Endometrium (tissue), 2 donors: ENCODE results near the gene RAG2.
"Not testable (repeated sequence)": the region's sequence is repeated elsewhere in the genome, so short reads cannot be mapped to it uniquely, and the experiment has no call there.

ENCODE experiments used
- FAIRE-seq: peaks from 2 replicates; lab custom pipeline; 2012; peaks lifted over from hg19 to GRCh38; lab: Jason Lieb, UNC
- donor health status: control.
- donor health status: control.

Gene RAG2

GRCh38 chr11:36600180-36600579, 2.1 kb upstream of the RAG2 start:
- FAIRE-seq = no peak

- no peak for FAIRE-seq
Observed at GRCh38 chr11:36596880-36597279, 1.2 kb downstream of the RAG2 start.

GRCh38 chr11:36594316-36594989, 3.6 kb downstream of the RAG2 start, which contains the start of gene IFTAP:
Gene IFTAP (plus strand): TSS chr11:36594502. CDS start chr11:36610104, 15,602 bp downstream.
- peak; percentile 97 for FAIRE-seq

GRCh38 chr11:36591433-36591832, 6.6 kb downstream of the RAG2 start:
- FAIRE-seq = no peak

GRCh38 chr11:36590513-36590912, 7.5 kb downstream of the RAG2 start:
- no peak for FAIRE-seq

- FAIRE-seq = no peak
Observed at GRCh38 chr11:36588099-36588498, 9.9 kb downstream of the RAG2 start.

GRCh38 chr11:36586543-36586942, 11.5 kb downstream of the RAG2 start:
- no peak for FAIRE-seq

GRCh38 chr11:36583667-36584066, 14.4 kb downstream of the RAG2 start:
- no peak for FAIRE-seq

GRCh38 chr11:36581536-36581935, 16.5 kb downstream of the RAG2 start:
- no peak for FAIRE-seq

GRCh38 chr11:36578458-36578857, 19.6 kb downstream of the RAG2 start:
- no peak for FAIRE-seq

GRCh38 chr11:36577859-36578258, 20.2 kb downstream of the RAG2 start:
- FAIRE-seq = no peak

GRCh38 chr11:36577373-36577772, 20.7 kb downstream of the RAG2 start:
- FAIRE-seq = no peak

- no peak for FAIRE-seq
Observed at GRCh38 chr11:36574486-36574885, 23.6 kb downstream of the RAG2 start.

- FAIRE-seq = no peak
Observed at GRCh38 chr11:36569095-36569494, 28.9 kb downstream of the RAG2 start.

GRCh38 chr11:36567694-36568093, 30.3 kb downstream of the RAG2 start, which contains the start of gene RAG1:
Gene RAG1 (plus strand): TSS chr11:36568007. CDS start chr11:36573305, 5,298 bp downstream.
- no peak for FAIRE-seq

GRCh38 chr11:36566407-36567053, 31.5 kb downstream of the RAG2 start:
- no peak for FAIRE-seq

GRCh38 chr11:36565031-36565610, 32.9 kb downstream of the RAG2 start:
- FAIRE-seq = no peak

GRCh38 chr11:36564376-36565030, 33.5 kb downstream of the RAG2 start:
- peak; percentile 55 for FAIRE-seq

- FAIRE-seq = no peak
Observed at GRCh38 chr11:36558571-36559413, 39.2 kb downstream of the RAG2 start.

- FAIRE-seq = no peak
Observed at GRCh38 chr11:36557991-36558390, 40.0 kb downstream of the RAG2 start.

- not testable (repeated sequence) for FAIRE-seq
Observed at GRCh38 chr11:36557390-36557789, 40.6 kb downstream of the RAG2 start.
